ENCODE measurements around the gene GZF1.

The GZF1 gene

GRCh38 chr20:23410916-23411695, 49.1 kb downstream of the GZF1 start:
- DNase-seq: no peak

GRCh38 chr20:23412026-23412425, 50.0 kb downstream of the GZF1 start:
- DNase-seq: no peak

- no peak for DNase-seq
These were observed 52.0 kb downstream of the GZF1 start for GRCh38 chr20:23413862-23414422.

DNA sequence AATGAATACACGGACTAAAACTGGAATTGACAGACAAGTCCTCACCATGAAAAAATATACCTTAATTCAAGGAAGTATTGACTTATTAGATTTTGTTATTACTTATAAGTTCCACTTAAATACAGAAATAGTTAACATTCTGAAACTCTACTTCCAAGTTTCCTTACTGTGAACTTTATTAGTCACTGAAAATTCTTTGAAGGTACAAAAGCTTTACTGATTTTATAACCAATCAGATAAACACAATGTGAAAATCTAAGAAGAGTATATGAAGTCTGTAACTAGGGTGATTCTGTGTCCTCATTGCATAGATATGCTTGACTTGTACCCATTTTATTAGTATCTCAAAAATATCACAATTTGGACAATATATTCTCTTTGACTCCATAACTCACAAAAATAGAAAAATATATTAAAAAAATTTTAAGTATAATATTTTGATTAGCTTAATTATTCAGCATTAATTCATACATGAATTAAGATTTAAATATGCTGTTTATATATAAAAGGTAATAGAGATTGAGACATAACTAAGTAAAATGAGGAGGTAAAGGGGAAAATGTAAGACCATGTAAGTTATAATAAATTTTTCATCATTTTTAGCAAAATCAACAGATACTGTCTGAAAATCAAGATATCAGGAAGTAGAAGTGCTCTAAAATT, 52.7 kb downstream of the GZF1 start:
- DNase-seq: no peak

DNA sequence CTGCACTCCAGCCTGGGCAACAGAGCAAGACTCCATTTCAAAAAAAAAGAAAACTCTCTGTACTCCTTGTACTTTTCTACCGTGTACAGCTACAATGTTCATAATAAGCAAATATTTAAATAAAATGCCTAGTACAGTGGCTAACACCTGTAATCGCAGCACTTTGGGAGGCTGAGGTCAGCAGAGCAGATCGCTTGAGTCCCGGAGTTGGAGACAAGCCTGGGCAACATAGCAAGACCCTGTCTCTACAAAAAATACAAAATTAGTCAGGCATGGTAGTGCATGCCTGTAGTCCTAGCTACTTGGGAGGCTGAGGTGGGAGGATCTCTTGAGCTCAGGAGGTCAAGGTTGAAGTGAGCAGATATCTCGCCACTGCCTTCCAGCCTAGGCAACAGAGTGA, 53.6 kb downstream of the GZF1 start:
- DNase-seq: no peak

DNA sequence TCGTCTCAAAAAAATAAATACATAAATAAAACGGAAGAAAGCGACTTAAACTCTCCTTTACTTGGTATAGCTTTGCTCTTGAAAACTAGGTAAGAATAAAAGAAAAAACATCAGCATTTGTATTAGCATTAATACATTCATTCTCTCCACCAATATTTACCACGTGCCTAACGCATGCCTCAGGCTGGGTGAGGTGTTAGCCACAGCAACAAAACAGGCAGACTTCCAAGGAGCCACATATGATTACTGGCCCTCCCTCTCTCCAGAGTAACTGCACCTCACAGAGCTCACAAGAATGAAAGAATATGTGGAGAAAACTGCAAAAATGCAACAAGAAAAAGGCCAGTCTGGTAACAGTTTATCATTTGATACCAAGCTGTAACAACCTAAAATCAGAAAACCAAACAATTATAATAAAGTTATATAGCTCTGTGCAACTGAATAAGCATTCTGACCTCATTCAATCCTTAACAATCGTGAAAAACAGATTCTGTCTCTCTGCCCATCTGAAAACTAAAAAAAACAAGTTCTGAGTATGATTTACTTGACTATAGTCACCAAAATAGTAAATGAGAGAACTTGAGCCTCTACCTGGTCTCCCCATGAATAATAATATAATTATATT, 54.1 kb downstream of the GZF1 start:
- DNase-seq: no peak

DNA sequence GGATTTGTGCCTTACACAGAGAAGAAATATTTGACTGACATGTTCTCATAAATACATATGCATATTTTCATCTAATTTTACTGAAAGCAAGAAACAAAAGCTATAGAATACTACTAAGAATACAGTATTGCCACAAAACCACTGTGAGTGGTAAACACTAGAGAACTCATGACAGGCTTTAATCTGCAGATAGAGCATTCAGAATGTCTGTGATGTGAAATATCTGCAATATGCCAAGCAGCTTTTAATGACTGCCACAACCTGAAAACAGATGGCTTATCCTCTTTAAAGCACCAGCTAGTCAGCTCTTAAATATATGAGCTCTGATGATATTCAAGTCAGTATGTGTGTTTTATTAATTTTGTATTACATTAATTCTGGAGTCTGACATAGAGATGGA, 55.9 kb downstream of the GZF1 start:
- no peak for DNase-seq

DNA sequence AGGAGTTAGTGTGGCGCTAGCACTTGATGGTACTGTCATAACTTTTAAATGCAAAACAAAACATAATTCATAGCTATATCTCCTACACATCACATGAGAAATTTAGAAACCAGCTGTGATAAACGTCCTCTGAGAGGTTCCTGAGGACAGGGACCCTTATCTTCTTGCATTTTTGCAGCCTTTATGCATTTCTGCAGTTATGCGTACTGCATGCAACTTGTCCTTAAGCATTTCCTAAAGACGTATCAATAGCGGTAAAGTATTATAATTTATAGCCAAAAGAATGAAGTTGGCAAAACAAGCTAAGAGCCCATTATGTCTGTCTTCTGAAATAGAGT, 57.6 kb downstream of the GZF1 start:
- DNase-seq: no peak

GRCh38 chr20:23419995-23420901, 58.3 kb downstream of the GZF1 start:
- peak; percentile 3 for DNase-seq

DNA sequence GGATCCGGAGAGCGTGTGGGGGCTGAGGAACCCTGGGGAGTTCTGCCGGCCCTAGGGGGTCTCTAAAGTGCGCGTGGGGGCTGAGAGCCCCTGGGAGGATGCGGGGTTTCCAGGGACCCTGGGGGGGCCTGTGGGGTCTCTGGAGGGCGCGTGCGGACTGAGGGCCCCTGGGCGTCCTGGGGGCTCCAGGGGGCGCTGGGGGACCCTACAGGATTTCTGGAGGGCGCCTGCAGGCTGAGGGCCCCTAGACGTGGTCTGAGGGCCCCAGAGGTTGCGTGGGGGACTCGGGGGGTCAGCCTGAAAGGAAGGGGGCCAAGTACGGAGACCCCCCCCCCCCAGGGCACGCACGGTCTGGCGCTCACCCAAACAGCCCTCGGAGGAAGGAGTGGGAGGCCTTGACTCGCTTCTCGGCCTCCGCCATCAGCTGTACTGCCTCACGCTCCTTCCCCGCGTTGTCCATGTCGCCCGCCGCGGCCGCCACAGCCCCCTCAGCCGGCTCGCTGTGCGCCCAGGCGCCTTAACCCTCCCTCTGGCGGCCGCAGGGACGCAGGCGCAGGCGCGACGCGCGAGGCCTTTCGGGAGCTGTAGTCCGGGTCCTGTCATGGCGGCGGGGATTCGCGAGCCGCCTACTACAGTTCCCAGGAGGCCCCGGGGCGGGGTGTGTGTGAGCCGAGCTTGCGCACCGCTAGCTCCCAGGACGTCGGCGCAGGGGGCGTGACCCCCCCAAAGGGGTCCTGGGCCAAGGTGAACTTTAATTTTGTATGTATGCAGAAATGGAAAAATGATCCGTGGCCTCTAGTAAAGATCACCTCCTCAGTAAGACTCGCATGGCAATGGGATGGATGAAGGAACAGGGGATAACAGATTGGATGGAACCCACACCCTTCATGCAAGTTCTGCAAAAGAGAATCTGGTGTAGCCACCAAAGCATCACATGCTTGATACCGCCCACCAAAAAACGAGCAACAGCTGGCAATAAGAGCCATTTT, 59.3 kb downstream of the GZF1 start, which contains the start of gene NAPB:
Gene NAPB, minus strand, starts transcription at position 546 of the 989 bp plus-strand sequence. Its CDS starts 86 bp downstream, at position 460.
- peak; percentile 85 for DNase-seq

Measured in DMS79 treated with DMSO at 0.1 percent for 48 hours (cell line).